HepG2 (cell line): ENCODE results near the gene VWA1. TPM values are rescaled to one million over a fixed set of nuclear protein-coding genes. Genes with fewer than 3 reads are reported as not detected.
"Not testable (repeated sequence)": the region's sequence is repeated elsewhere in the genome, so short reads cannot be mapped to it uniquely, and the experiment has no call there.

Source experiments
- ATAC-seq: fragments of 200-7000 bp; cut with Tn5 transposase; 3 replicates; pipeline ENCODE4 v1.9.1; 2020; ENCODE audit warnings: mild to moderate bottlenecking, moderate library complexity
- BruUV-seq: library from RNA; stranded (reverse); fragments of 400-500 nt; replicated peaks from 2 replicates; lab custom pipeline; 2021; lab: Mats Ljungman, UMichigan
- CTCF ChIA-PET: fragments of 300-600 bp; formaldehyde crosslinking; extraction: SDS; loops from one replicate; lab custom pipeline; 2021; ENCODE audit warnings: low total read pairs, inconsistent platforms, low intra/inter-chr PET ratio; lab: Yijun Ruan, JAX
- POLR2A ChIA-PET: fragments of 350-600 bp; sonication (Branson Sonifier 250); formaldehyde crosslinking; loops from one replicate; lab custom pipeline; 2020; ENCODE audit warnings: antibody characterized with exemption, inconsistent platforms; lab: Yijun Ruan, JAX
- DNase-seq: peaks from one replicate; pipeline ENCODE4 v3.0.0-alpha.2; 2015; ENCODE audit warnings: low spot score
- FAIRE-seq: peaks from 3 replicates; lab custom pipeline; 2011; peaks lifted over from hg19 to GRCh38; lab: Jason Lieb, UNC
- H2AFZ ChIP-seq: one replicate; pipeline ENCODE4 v1.6.1; 2011; ENCODE audit warnings: low read length, inconsistent platforms
- H3K27ac ChIP-seq: fragments of 300-600 bp; 3 replicates; pipeline ENCODE4 v1.8.0; 2011; ENCODE audit warnings: mixed run types, mild to moderate bottlenecking, mixed read lengths, low read length, inconsistent platforms; ENCODE audit not compliant: insufficient read depth; ENCODE audit errors: extremely low read length
- H3K27me3 ChIP-seq, 2 experiments: fragments of 200-600 bp in 1 of 2; 2 replicates in 1 of 2; 3 replicates in 1 of 2; pipeline versions ENCODE4 v1.6.0 to v1.8.0; 2011; ENCODE audit warnings: low read length in 2 of 2, mild to moderate bottlenecking in 2 of 2, moderate library complexity in 2 of 2, inconsistent platforms in 1 of 2; ENCODE audit not compliant: insufficient read depth in 2 of 2, control insufficient read depth in 1 of 2
- H3K36me3 ChIP-seq, 2 experiments: fragments of 200-600 bp in 1 of 2; replicated peaks in 1 of 2; 2 replicates in 1 of 2; 3 replicates in 1 of 2; pipeline versions ENCODE4 v1.5.1 to v1.8.0; 2011; ENCODE audit warnings: low read length in 2 of 2, inconsistent platforms in 1 of 2; ENCODE audit not compliant: insufficient read depth in 2 of 2, control insufficient read depth in 1 of 2
- H3K4me1 ChIP-seq: 2 replicates; pipeline ENCODE4 v1.5.1; 2012; ENCODE audit warnings: low read length, inconsistent platforms; ENCODE audit not compliant: insufficient read depth
- H3K4me2 ChIP-seq: 2 replicates; pipeline ENCODE4 v1.6.0; 2011; ENCODE audit warnings: low read depth, low read length, inconsistent platforms
- H3K4me3 ChIP-seq, 3 experiments: fragments of 200-600 bp in 1 of 3; sonication (generic), shearing (Covaris generic) in 1 of 3; replicated peaks in 1 of 3; 2 replicates each; pipeline ENCODE4 v1.5.1; 2011 to 2016; ENCODE audit warnings: low read length in 3 of 3, inconsistent platforms in 2 of 3, low read depth in 2 of 3, mild to moderate bottlenecking in 2 of 3, control low read depth in 1 of 3, mixed read lengths in 1 of 3; ENCODE audit not compliant: insufficient read depth in 1 of 3
- H3K79me2 ChIP-seq: one replicate; pipeline ENCODE4 v1.6.1; 2011; ENCODE audit warnings: low read length, inconsistent platforms; ENCODE audit not compliant: insufficient read depth
- H3K9ac ChIP-seq: 2 replicates; pipeline ENCODE4 v1.6.0; 2011; ENCODE audit warnings: mild to moderate bottlenecking, low read depth, low read length, inconsistent platforms; ENCODE audit not compliant: insufficient read depth
- H3K9me3 ChIP-seq: 2 replicates; pipeline ENCODE4 v1.5.1; 2012; ENCODE audit warnings: mild to moderate bottlenecking, low read length
- H4K20me1 ChIP-seq: 2 replicates; pipeline ENCODE4 v1.6.0; 2011; ENCODE audit warnings: inconsistent platforms, mild to moderate bottlenecking, low read length, moderate library complexity; ENCODE audit not compliant: insufficient read depth
- AGO2 ChIP-seq: fragments of 200-400 bp; formaldehyde crosslinking; optimal IDR thresholded peaks from 2 replicates; pipeline ENCODE3; 2017; ENCODE audit warnings: mild to moderate bottlenecking, low read depth, low read length, moderate library complexity
- FOXK1 ChIP-seq: sonication (generic); formaldehyde crosslinking; IDR thresholded peaks from 2 replicates; pipeline ENCODE4 v1.4.0; 2020; ENCODE audit warnings: low read depth, missing genetic modification reagents, borderline replicate concordance
- HNRNPL ChIP-seq: fragments of 200-400 bp; formaldehyde crosslinking; IDR thresholded peaks from 2 replicates; pipeline ENCODE4 v1.6.1; 2017; ENCODE audit warnings: mild to moderate bottlenecking, low read depth, low read length
- HNRNPLL ChIP-seq: fragments of 200-400 bp; formaldehyde crosslinking; IDR thresholded peaks from 2 replicates; pipeline ENCODE4 v1.6.1; 2017; ENCODE audit warnings: mild to moderate bottlenecking, low read depth, low read length; ENCODE audit not compliant: poor library complexity, severe bottlenecking
- RBFOX2 ChIP-seq: fragments of 200-400 bp; formaldehyde crosslinking; IDR thresholded peaks from 2 replicates; pipeline ENCODE4 v1.6.1; 2017; ENCODE audit warnings: low read depth, mild to moderate bottlenecking, low read length
- ZNF17 ChIP-seq: sonication (generic); formaldehyde crosslinking; IDR thresholded peaks from 2 replicates; pipeline ENCODE4 v1.5.0; 2020; ENCODE audit warnings: mild to moderate bottlenecking, missing genetic modification reagents
- WGBS: methylation state at CpG from one replicate; pipeline ENCODE4 v1.1.6; 2017; ENCODE audit warnings: low lambda C conversion rate; 5-methylcytosine and 5-hydroxymethylcytosine counted together
- in situ Hi-C: cut with HindIII; loops from 2 replicates; pipeline ENCODE4 v1.10.0; 2017; ENCODE audit warnings: low pct_unique_long_range_greater_than_20kb; ENCODE audit not compliant: extremely low pct_ligation_motif_present
- intact Hi-C: fragments of 100-400 bp; cut with micrococcal nuclease; formaldehyde crosslinking; loops from one replicate; pipeline ENCODE4 v1.10.0; 2022; ENCODE audit not compliant: unreplicated experiment
- polyA plus RNA-seq, 8 experiments: library from polyadenylated mRNA; depleted of rRNA in 3 of 8; stranded (reverse) in 7 of 8; unstranded in 1 of 8; fragments of >200 nt; fragmentation: Illumina TruSeq in 4 of 8; extraction: Trizol in 4 of 8; gene quantifications; 2 replicates each; pipeline versions ENCODE4 v1.2.1 to v1.2.3, GENCODE V29; 2011 to 2016; ENCODE audit warnings: low read depth in 4 of 8, missing spikeins in 1 of 8, mixed read lengths in 1 of 8; ENCODE audit not compliant: insufficient read depth in 1 of 8
- total RNA-seq, 5 experiments: library from RNA; depleted of rRNA; stranded (reverse); fragments of >200 nt; fragmentation: Illumina TruSeq; extraction: Trizol; gene quantifications; 2 replicates each; pipeline ENCODE4 v1.2.3, GENCODE V29; 2016; ENCODE audit warnings: low read depth in 1 of 5
- TF ChIP-seq, protein P1 (sequence below): sonication (generic); formaldehyde crosslinking; IDR thresholded peaks from 2 replicates; pipeline ENCODE4 v1.4.0; 2020; ENCODE audit warnings: missing genetic modification reagents

Gene VWA1
- total and polyA plus RNA-seq, 2 of the 13 experiments (the other 11 are each of a cell fraction or from before 2014, with no cell fraction given), result 40.9 to 57.5 TPM

DNA sequence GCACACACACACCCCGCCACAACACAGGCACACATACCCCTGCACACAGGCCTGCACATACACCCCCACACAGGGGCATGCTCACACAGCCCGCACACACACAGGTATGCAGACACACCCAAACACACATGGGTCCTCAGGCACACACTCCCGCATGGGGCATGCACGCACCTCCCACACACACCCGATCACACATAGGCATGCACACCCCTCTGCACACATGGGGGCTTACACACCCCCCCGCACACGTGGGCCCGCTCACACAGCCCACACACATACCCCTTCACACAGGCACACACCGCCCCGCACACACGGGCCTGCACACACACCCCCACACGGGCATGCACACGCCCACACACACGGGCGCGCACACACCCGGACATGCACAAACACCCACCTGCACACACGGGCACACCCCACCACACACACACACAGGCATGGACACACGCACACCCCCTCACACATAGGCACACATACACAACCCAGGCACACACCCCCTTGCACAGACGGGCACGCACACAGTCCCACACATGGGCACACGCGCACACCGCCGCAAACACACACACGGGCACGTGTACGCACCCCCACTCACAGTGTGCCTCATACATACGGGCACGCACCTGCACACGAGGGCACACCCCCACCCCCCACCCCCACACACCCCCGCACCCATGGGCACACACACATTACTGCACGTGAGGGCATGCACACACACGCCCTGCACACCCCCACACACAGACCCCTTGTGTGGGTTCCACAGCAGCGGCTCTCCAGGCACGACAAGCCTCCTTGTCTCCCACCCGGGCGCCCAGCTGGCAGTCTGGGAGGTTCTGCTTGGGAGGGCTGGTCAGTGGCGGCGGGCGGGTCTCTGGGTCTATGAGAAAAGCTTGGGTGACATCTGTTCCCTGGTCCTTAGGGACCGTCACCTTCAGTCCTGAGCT lies 44.3 kb downstream of the VWA1 start:
- DNase-seq (no peak), ATAC-seq (no peak), FAIRE-seq (no peak)
- H3K4me3 ChIP-seq, result no peak overlapping the region
- no TSS peak for BruUV-seq
- H3K27me3 ChIP-seq, result no peaks in the 10 kb centered on the region
- peaks cover 28 to 50% of the 10 kb centered on the region in 2 experiments for H3K36me3 ChIP-seq
- no peak overlapping the region for H3K27ac ChIP-seq
- no peaks in the 10 kb centered on the region for H3K9me3 ChIP-seq
- H3K79me2 ChIP-seq, result no peaks in the 10 kb centered on the region
- H4K20me1 ChIP-seq, result no peaks in the 10 kb centered on the region
- H3K9ac ChIP-seq, result no peak overlapping the region
- POLR2A ChIA-PET, result no interaction called here
- H3K4me1 ChIP-seq, result no peaks in the 10 kb centered on the region
- H2AFZ ChIP-seq, result no peak overlapping the region
- CTCF ChIA-PET, result no interaction called here
- in situ Hi-C loops, result no loop called here
- TF ChIP-seq ZNF17 (CRISPR knock-in tag), result no peak
- peak; percentile 48 for TF ChIP-seq AGO2
- TF ChIP-seq, protein P1, sequence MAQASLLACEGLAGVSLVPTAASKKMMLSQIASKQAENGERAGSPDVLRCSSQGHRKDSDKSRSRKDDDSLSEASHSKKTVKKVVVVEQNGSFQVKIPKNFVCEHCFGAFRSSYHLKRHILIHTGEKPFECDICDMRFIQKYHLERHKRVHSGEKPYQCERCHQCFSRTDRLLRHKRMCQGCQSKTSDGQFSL (CRISPR knock-in tag), result 0 out of 2 replicates have a peak, but pooled peaks have one; percentile 39
- no peak for TF ChIP-seq FOXK1 (CRISPR knock-in tag)
- 0 out of 2 replicates have a peak, but pooled peaks have one; percentile 35 for TF ChIP-seq HNRNPL
- peak; percentile 38 for TF ChIP-seq HNRNPLL
- TF ChIP-seq RBFOX2, result 0 out of 2 replicates have a peak, but pooled peaks have one; percentile 56
- H3K4me2 ChIP-seq, result no peak overlapping the region
- intact Hi-C loops, result no loop called here
- 99% methylated on average over 29 of the region's 42 CpGs for whole genome bisulfite sequencing

GRCh38 chr1:1480488-1480867 lies 45.0 kb downstream of the VWA1 start:
- H3K9ac ChIP-seq, H3K4me1 ChIP-seq, DNase-seq, intact Hi-C loops, in situ Hi-C loops, H2AFZ ChIP-seq, H3K27ac ChIP-seq, POLR2A ChIA-PET, H4K20me1 ChIP-seq, H3K4me3 ChIP-seq, H3K79me2 ChIP-seq, H3K4me2 ChIP-seq, BruUV-seq, H3K27me3 ChIP-seq, FAIRE-seq, ATAC-seq, CTCF ChIA-PET, H3K9me3 ChIP-seq: not testable (repeated sequence)
- 96% methylated on average over 13 of the region's 16 CpGs for WGBS
- peaks cover 28 to 50% of the 10 kb centered on the region in 2 experiments for H3K36me3 ChIP-seq
